H1 (cell line): ENCODE measurements around the gene PLS3. TPM values are rescaled to one million over a fixed set of nuclear protein-coding genes. Genes with fewer than 3 reads are reported as not detected.

Experiments used
- CTCF ChIA-PET: fragments of 300-600 bp; sonication (Branson Sonifier 250); formaldehyde crosslinking; loops from one replicate; lab custom pipeline; 2021; ENCODE audit not compliant: partially characterized antibody; lab: Charles Lee
- POLR2A ChIA-PET: fragments of 300-600 bp; sonication (Branson Sonifier 250); formaldehyde crosslinking; loops from one replicate; lab custom pipeline; 2021; ENCODE audit warnings: inconsistent platforms; ENCODE audit not compliant: partially characterized antibody; lab: Charles Lee
- DNase-seq, 2 experiments: peaks; one replicate each; pipeline versions ENCODE4 v3.0.0 to v3.0.0-alpha.2; 2010 to 2022; ENCODE audit warnings: low spot score in 2 of 2, low read depth in 1 of 2, mixed read lengths in 1 of 2
- FAIRE-seq: peaks from 2 replicates; lab custom pipeline; 2011; peaks lifted over from hg19 to GRCh38; lab: Jason Lieb, UNC
- H2AFZ ChIP-seq: 2 replicates; pipeline ENCODE4 v1.8.1; 2012; ENCODE audit warnings: low read length, inconsistent platforms
- H2AK5ac ChIP-seq: 2 replicates; pipeline ENCODE4 v1.6.1; 2013; ENCODE audit warnings: low read depth, low read length
- H2BK120ac ChIP-seq: replicated peaks from 2 replicates; pipeline ENCODE3; 2013; ENCODE audit warnings: low read depth, low read length, inconsistent platforms
- H2BK12ac ChIP-seq: 2 replicates; pipeline ENCODE4 v1.6.1; 2013; ENCODE audit warnings: low read depth, low read length
- H2BK15ac ChIP-seq: 2 replicates; pipeline ENCODE4 v1.6.1; 2013; ENCODE audit warnings: low read length
- H2BK20ac ChIP-seq: 2 replicates; pipeline ENCODE4 v1.6.1; 2013; ENCODE audit warnings: low read length
- H2BK5ac ChIP-seq: 2 replicates; pipeline ENCODE4 v1.6.1; 2013; ENCODE audit warnings: low read depth, low read length
- H3K14ac ChIP-seq: 2 replicates; pipeline ENCODE4 v1.6.1; 2013; ENCODE audit warnings: inconsistent platforms; ENCODE audit not compliant: insufficient read length
- H3K18ac ChIP-seq: 2 replicates; pipeline ENCODE4 v1.6.1; 2013; ENCODE audit warnings: low read length; ENCODE audit errors: extremely low read depth
- H3K23ac ChIP-seq: 2 replicates; pipeline ENCODE4 v1.6.1; 2013; ENCODE audit warnings: inconsistent platforms; ENCODE audit not compliant: insufficient read length
- H3K23me2 ChIP-seq: 2 replicates; pipeline ENCODE4 v1.6.1; 2013; ENCODE audit warnings: low read depth, low read length
- H3K27ac ChIP-seq: 2 replicates; pipeline ENCODE4 v1.6.1; 2011; ENCODE audit warnings: low read depth, low read length, inconsistent platforms
- H3K27me3 ChIP-seq, 4 experiments: replicated peaks in 1 of 4; 1 replicate in 1 of 4; 2 replicates in 3 of 4; pipeline versions ENCODE4 v1.6.1 to v1.8.1; 2011 to 2013; ENCODE audit warnings: low read length in 3 of 4, mild to moderate bottlenecking in 3 of 4, inconsistent platforms in 2 of 4, mixed read lengths in 2 of 4, moderate library complexity in 1 of 4; ENCODE audit not compliant: control insufficient read depth in 3 of 4, insufficient read depth in 3 of 4; ENCODE audit errors: extremely low read depth in 1 of 4
- H3K36me3 ChIP-seq, 4 experiments: 2 replicates each; pipeline versions ENCODE4 v1.6.1 to v1.8.1; 2011 to 2013; ENCODE audit warnings: mild to moderate bottlenecking in 4 of 4, low read length in 3 of 4, moderate library complexity in 2 of 4, control low read depth in 1 of 4, inconsistent platforms in 1 of 4; ENCODE audit not compliant: insufficient read depth in 4 of 4, control insufficient read depth in 2 of 4
- H3K4ac ChIP-seq: replicated peaks from 2 replicates; pipeline ENCODE3; 2013; ENCODE audit warnings: low read length, low read depth, mixed read lengths, inconsistent platforms; ENCODE audit not compliant: insufficient read length
- H3K4me1 ChIP-seq, 4 experiments: replicated peaks in 1 of 4; 1 replicate in 1 of 4; 2 replicates in 3 of 4; pipeline versions ENCODE4 v1.6.1 to v1.8.1; 2011 to 2013; ENCODE audit warnings: low read length in 3 of 4, inconsistent platforms in 2 of 4, mixed read lengths in 1 of 4; ENCODE audit not compliant: insufficient read depth in 4 of 4, control insufficient read depth in 3 of 4
- H3K4me2 ChIP-seq, 2 experiments: 2 replicates each; pipeline versions ENCODE4 v1.6.1 to v1.8.1; 2011 to 2013; ENCODE audit warnings: low read depth in 2 of 2, low read length in 2 of 2, control low read depth in 1 of 2, inconsistent platforms in 1 of 2, mild to moderate bottlenecking in 1 of 2; ENCODE audit not compliant: insufficient read depth in 1 of 2
- H3K4me3 ChIP-seq, 4 experiments: fragments of 200-600, 300-600 bp in 1 of 4; sonication (generic), shearing (Covaris generic), sonication (Bioruptor Twin) in 1 of 4; 2 replicates each; pipeline versions ENCODE4 v1.5.1 to v1.8.1; 2011 to 2016; ENCODE audit warnings: low read length in 4 of 4, low read depth in 3 of 4, control low read depth in 2 of 4, inconsistent platforms in 2 of 4, mild to moderate bottlenecking in 2 of 4, mixed read lengths in 1 of 4, moderate library complexity in 1 of 4; ENCODE audit not compliant: insufficient read depth in 2 of 4; ENCODE audit errors: extremely low read depth in 1 of 4
- H3K56ac ChIP-seq: replicated peaks from 2 replicates; pipeline ENCODE3; 2013; ENCODE audit warnings: low read depth, mild to moderate bottlenecking, mixed read lengths, low read length, inconsistent platforms; ENCODE audit not compliant: insufficient read length
- H3K79me1 ChIP-seq: 2 replicates; pipeline ENCODE4 v1.6.1; 2013; ENCODE audit warnings: low read depth, low read length, control low read depth
- H3K79me2 ChIP-seq, 2 experiments: 2 replicates each; pipeline versions ENCODE4 v1.6.1 to v1.8.1; 2012 to 2013; ENCODE audit warnings: low read length in 2 of 2, mild to moderate bottlenecking in 2 of 2, inconsistent platforms in 1 of 2; ENCODE audit not compliant: insufficient read depth in 2 of 2, control insufficient read depth in 1 of 2
- H3K9ac ChIP-seq, 4 experiments: replicated peaks in 1 of 4; 1 replicate in 1 of 4; 2 replicates in 3 of 4; pipeline versions ENCODE4 v1.6.1 to v1.8.1; 2011 to 2013; ENCODE audit warnings: low read depth in 3 of 4, low read length in 3 of 4, control low read depth in 2 of 4, mild to moderate bottlenecking in 2 of 4, moderate library complexity in 2 of 4, inconsistent platforms in 1 of 4; ENCODE audit errors: extremely low read depth in 1 of 4
- H3K9me3 ChIP-seq, 2 experiments: 2 replicates each; pipeline versions ENCODE4 v1.6.1 to v1.8.1; 2012 to 2013; ENCODE audit warnings: mild to moderate bottlenecking in 2 of 2, moderate library complexity in 2 of 2, control low read depth in 1 of 2, inconsistent platforms in 1 of 2, low read depth in 1 of 2, low read length in 1 of 2, mixed read lengths in 1 of 2; ENCODE audit not compliant: insufficient read depth in 2 of 2
- H4K20me1 ChIP-seq, 2 experiments: replicated peaks in 1 of 2; 2 replicates each; pipeline versions ENCODE3 to v1.8.1; 2011 to 2013; ENCODE audit warnings: inconsistent platforms in 2 of 2, low read length in 2 of 2, mild to moderate bottlenecking in 1 of 2; ENCODE audit not compliant: insufficient read depth in 2 of 2, control insufficient read depth in 1 of 2
- H4K5ac ChIP-seq: 2 replicates; pipeline ENCODE4 v1.6.1; 2013; ENCODE audit warnings: low read length, low read depth, mixed read lengths, inconsistent platforms; ENCODE audit not compliant: insufficient read length
- H4K8ac ChIP-seq: 2 replicates; pipeline ENCODE4 v1.8.0; 2013; ENCODE audit warnings: mild to moderate bottlenecking, moderate library complexity, low read length, inconsistent platforms; ENCODE audit not compliant: insufficient read depth; ENCODE audit errors: extremely low read depth
- H4K91ac ChIP-seq: replicated peaks from 2 replicates; pipeline ENCODE3; 2013; ENCODE audit warnings: low read length, mixed read lengths, inconsistent platforms; ENCODE audit not compliant: insufficient read length
- ATF3 ChIP-seq: IDR thresholded peaks from 2 replicates; pipeline ENCODE4 v1.6.1; 2011; ENCODE audit warnings: low read depth, mild to moderate bottlenecking, low read length; ENCODE audit not compliant: insufficient read depth
- CEBPB ChIP-seq: IDR thresholded peaks from 2 replicates; pipeline ENCODE4 v1.6.1; 2012; ENCODE audit warnings: low read depth, low read length
- CHD2 ChIP-seq: IDR thresholded peaks from 2 replicates; pipeline ENCODE4 v1.6.1; 2012; ENCODE audit warnings: low read length, improper control_type of control experiment
- EGR1 ChIP-seq: IDR thresholded peaks from 2 replicates; pipeline ENCODE4 v1.6.1; 2011; ENCODE audit warnings: low read depth, low read length, borderline replicate concordance
- EZH2 ChIP-seq: fragments of 200-600 bp; sonication (generic); IDR thresholded peaks from 2 replicates; pipeline ENCODE4 v1.7.1; 2012; ENCODE audit warnings: low read depth, mild to moderate bottlenecking, moderate library complexity, low read length, inconsistent platforms; ENCODE audit not compliant: severe bottlenecking
- GABPA ChIP-seq: IDR thresholded peaks from 2 replicates; pipeline ENCODE4 v1.6.1; 2011; ENCODE audit warnings: mild to moderate bottlenecking, low read length, moderate library complexity, borderline replicate concordance; ENCODE audit not compliant: insufficient read depth
- KDM4A ChIP-seq: IDR thresholded peaks from one replicate; pipeline ENCODE4 v1.7.1; 2012; ENCODE audit warnings: low read depth, mild to moderate bottlenecking, moderate library complexity, low read length, inconsistent platforms; ENCODE audit not compliant: severe bottlenecking
- MAX ChIP-seq: IDR thresholded peaks from 2 replicates; pipeline ENCODE4 v1.6.1; 2012; ENCODE audit warnings: inconsistent platforms
- NRF1 ChIP-seq: IDR thresholded peaks from 2 replicates; pipeline ENCODE4 v1.6.1; 2011; ENCODE audit warnings: mild to moderate bottlenecking, low read depth, low read length, improper control_type of control experiment
- POLR2AphosphoS5 ChIP-seq: IDR thresholded peaks from 2 replicates; pipeline ENCODE4 v1.6.1; 2011; ENCODE audit warnings: low read depth, low read length
- RBBP5 ChIP-seq: IDR thresholded peaks from 2 replicates; pipeline ENCODE4 v1.7.1; 2012; ENCODE audit warnings: low read depth, mild to moderate bottlenecking, inconsistent platforms, low read length, moderate library complexity, borderline replicate concordance
- RNF2 ChIP-seq: fragments of 200-900, 300-1000 bp; sonication (generic); IDR thresholded peaks from 2 replicates; pipeline ENCODE4 v1.7.1; 2016; ENCODE audit warnings: borderline replicate concordance, low read depth, mild to moderate bottlenecking, antibody characterized with exemption, low read length; ENCODE audit not compliant: poor library complexity, severe bottlenecking; ENCODE audit errors: missing control alignments
- SRF ChIP-seq: IDR thresholded peaks from 2 replicates; pipeline ENCODE4 v1.6.1; 2011; ENCODE audit warnings: mild to moderate bottlenecking, low read depth, low read length, moderate library complexity
- TEAD4 ChIP-seq: IDR thresholded peaks from 2 replicates; pipeline ENCODE4 v1.6.1; 2012; ENCODE audit warnings: low read depth, low read length, inconsistent platforms, mixed read lengths
- polyA plus RNA-seq, 7 experiments: library from polyadenylated mRNA; depleted of rRNA in 3 of 7; stranded (reverse) in 5 of 7; unstranded in 2 of 7; fragments of >200 nt in 5 of 7; fragments of 200-250 nt in 2 of 7; gene quantifications; 1 replicate in 5 of 7; 2 replicates in 1 of 7; 4 replicates in 1 of 7; pipeline versions ENCODE4 v1.2.1 to v1.2.3, GENCODE V29; 2011 to 2013; ENCODE audit warnings: missing spikeins in 2 of 7, mixed read lengths in 2 of 7
- total RNA-seq: library from RNA; stranded (reverse); fragmentation: NEBNext Ultra II Directional; extraction: Animal tissue kit (Norgen Biotek cat#: 25700); gene quantifications from 2 replicates; pipeline ENCODE4 v1.2.1, GENCODE V29; 2021

PLS3 gene
- total and polyA plus RNA-seq, 2 of the 8 experiments (the other 6 are each of a cell fraction or from before 2014, with no cell fraction given) = 107 to 185 TPM

DNA sequence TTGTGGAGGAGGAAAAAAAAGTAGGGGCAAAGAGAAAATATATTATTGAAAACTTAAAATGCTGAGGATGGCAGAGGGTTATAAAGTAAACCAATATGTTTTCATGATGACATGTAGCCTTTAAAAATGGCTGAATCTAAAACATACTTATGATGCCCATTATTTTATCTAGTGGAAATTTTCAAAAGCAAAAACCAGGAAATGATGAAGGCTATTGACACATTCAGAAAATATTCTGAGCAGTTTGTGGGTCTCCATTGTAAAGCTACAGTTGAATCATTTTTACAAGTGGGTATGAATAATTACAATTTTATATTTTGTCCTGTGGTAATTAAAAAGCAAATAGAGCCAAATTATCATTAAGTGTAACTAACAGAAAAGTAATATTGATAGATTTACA lies 10.7 kb downstream of the PLS3 start:
- Histone ChIP-seq H2BK15ac (no peak overlapping the region), H3K18ac (no peak overlapping the region), H3K79me2 (peaks cover 0 to 88% of the 10 kb centered on the region in 2 experiments; a peak in 3 of 4 replicates), H3K56ac (no peak overlapping the region), H2BK5ac (no peak overlapping the region), H3K27ac (no peak overlapping the region), H4K91ac (no peak overlapping the region), H3K4me1 (no peaks in the 10 kb centered on the region), H3K23me2 (no peaks in the 10 kb centered on the region), H2BK120ac (no peak overlapping the region), H3K4me2 (no peak overlapping the region), H3K9me3 (no peaks in the 10 kb centered on the region), H3K4ac (no peak overlapping the region), H3K36me3 (peaks cover 0 to 20% (median under 1%) of the 10 kb centered on the region in 4 experiments; a peak in 3 of 8 replicates), H4K5ac (no peak overlapping the region), H4K20me1 (no peaks in the 10 kb centered on the region), H3K23ac (no peak overlapping the region), H4K8ac (no peak overlapping the region), H2AK5ac (no peak overlapping the region)
- FAIRE-seq (no peak), DNase-seq (no peak)
- ChIA-PET CTCF (no interaction called here), POLR2A (interaction anchor here (0.8 kb wide), 1 partner anchor 10 kb away, joined by 3 read pairs; the partner anchor contains the start of gene PLS3)
- TF ChIP-seq SRF (no peak), EGR1 (no peak), CEBPB (no peak), CHD2 (no peak), RNF2 (no peak), KDM4A (no peak), EZH2 (no peak), ATF3 (no peak), GABPA (no peak), TEAD4 (no peak), POLR2AphosphoS5 (no peak), RBBP5 (no peak), NRF1 (no peak), MAX (no peak)
- TF ChIP-seq, all 59 proteins: peak for 0
- no peak overlapping the region for H2BK20ac ChIP-seq
- H3K9ac ChIP-seq = no peak overlapping the region
- H3K4me3 ChIP-seq = no peak overlapping the region
- no peak overlapping the region for H3K14ac ChIP-seq
- H2AFZ ChIP-seq = no peak overlapping the region
- no peak overlapping the region for H2BK12ac ChIP-seq
- H3K79me1 ChIP-seq = no peaks in the 10 kb centered on the region
- no peaks in the 10 kb centered on the region for H3K27me3 ChIP-seq
